Activated CD4-positive, alpha-beta T cell treated with anti-CD3 and anti-CD28 coated beads, Interleukin-10, Interleukin-2, amounts not matched to agents 100 ng/mL and 50 ng/mL, durations not matched to agents 16 hours and 8 hours (primary cell): ENCODE measurements around the gene CTLA4.

ENCODE experiments used
- DNase-seq: peaks from one replicate; pipeline ENCODE4 v3.0.0-alpha.2; 2020

The CTLA4 gene

GRCh38 chr2:203893401-203893800 is 25.8 kb downstream of the CTLA4 start:
- no peak for DNase-seq

GRCh38 chr2:203893840-203894239 is 26.3 kb downstream of the CTLA4 start:
- DNase-seq = peak; percentile 55

GRCh38 chr2:203894262-203894661 is 26.7 kb downstream of the CTLA4 start:
- peak; percentile 88 for DNase-seq

GRCh38 chr2:203897544-203897943 is 30.0 kb downstream of the CTLA4 start:
- no peak for DNase-seq

- DNase-seq = no peak
Measured at GRCh38 chr2:203898657-203899056, 31.1 kb downstream of the CTLA4 start.

DNA sequence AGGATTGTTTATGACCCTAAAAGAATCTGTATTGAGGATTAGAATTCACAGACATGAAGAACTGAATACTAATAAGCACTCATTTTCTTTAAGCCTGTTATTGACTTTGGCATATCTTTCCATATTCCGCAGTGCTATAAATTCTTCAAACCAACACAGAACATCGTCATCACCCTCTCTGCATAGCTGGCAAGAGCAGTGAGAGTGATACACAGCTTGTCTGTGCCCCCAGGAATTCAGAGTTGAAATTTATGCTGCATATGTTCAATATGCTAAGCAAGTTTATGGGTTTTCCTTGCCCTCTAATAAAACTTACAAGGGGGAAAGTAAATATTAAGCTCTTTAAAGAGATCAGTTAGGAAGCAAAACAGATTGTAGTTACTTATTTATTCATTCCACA is 32.7 kb downstream of the CTLA4 start:
- no peak for DNase-seq

GRCh38 chr2:203904022-203904421 is 36.5 kb downstream of the CTLA4 start:
- no peak for DNase-seq

GRCh38 chr2:203905656-203906055 is 38.1 kb downstream of the CTLA4 start:
- DNase-seq = no peak

DNA sequence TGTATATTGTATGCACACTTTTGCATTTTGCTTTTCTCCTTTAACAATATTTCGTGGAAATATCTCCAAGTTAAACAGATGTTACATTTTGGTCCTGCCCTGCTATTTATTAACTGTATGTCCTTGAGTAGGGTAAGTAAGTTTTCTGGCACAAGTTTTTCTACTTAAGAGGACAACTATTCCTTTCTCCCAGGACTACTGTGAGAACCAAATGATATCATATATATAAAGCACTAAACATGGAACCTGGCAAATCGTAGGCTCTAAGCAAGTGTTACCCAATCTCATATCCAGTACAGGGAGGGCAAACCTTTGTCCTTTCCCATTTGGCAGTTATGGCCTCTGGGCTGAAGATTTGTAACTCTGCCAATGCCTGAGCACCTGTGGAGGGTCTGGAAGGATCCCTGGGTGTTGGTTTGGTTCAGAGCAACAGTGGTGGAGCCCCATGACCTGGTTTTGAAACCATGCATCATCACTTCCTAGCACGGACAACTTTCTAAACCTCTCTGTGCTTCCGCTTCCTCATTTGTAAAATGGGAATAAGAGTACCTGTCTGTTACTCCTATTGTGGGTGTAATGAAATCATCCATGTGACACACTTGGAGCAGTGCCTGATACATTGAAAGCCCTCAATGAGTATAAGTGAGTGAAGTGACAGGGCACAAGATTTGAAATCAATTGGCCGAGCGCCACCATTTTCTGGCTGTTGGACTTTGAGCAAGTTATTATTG is 40.7 kb downstream of the CTLA4 start:
- DNase-seq = no peak

DNA sequence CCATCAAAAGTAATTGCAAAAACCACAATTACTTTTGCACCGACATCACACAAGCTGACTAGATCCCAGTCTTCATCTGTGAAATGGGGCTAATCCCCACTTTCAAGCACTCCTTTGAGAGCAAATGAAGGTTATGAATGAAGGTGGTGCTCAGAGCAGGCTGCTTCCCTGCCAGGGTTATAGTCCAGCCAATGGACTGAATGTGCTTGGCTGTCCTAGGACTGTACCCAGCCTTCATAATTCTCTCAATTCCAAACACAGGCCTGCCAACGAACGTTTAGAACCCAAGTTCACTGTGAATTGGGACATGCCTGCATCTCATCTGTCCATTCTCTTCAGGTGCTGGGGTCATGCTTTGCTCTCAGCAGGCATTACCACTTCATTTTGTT is 41.2 kb downstream of the CTLA4 start:
- no peak for DNase-seq

DNA sequence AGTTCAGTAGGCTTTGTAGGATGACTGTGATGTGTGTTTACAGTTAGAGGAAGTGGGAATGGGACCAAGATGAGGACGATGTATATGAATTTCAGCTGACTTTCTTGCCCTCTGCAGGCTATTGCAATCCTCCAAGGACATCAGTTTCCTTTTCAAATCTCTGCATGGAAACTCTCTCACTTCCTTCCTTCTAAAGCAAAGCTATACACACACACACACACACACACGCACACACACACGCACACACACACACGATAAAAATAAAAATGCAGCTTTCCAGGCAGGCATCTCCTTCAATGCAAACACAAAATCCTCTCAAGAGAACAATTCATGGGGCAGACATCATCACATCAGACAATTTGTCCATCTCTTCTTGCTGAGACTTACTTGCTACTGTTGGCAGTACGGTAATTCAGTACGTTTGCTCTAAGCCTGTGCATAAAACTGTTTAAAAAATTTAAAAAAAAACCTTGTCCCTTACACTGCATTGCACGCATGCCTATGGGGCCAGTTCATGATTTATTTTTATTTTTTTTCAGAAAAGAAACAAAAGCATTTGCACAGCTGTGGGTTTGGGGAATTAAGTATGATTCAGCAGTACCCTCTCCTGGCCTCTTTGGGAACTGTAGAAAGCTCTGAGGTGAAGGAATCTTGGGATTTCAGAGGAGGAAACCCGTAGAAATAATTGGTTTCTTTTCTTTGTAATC is 41.8 kb downstream of the CTLA4 start:
- peak; percentile 71 for DNase-seq

GRCh38 chr2:203909974-203910373 is 42.4 kb downstream of the CTLA4 start:
- peak; percentile 88 for DNase-seq

- DNase-seq = no peak
Measured at GRCh38 chr2:203913947-203914346, 46.4 kb downstream of the CTLA4 start.

GRCh38 chr2:203914546-203915182 is 47.1 kb downstream of the CTLA4 start:
- peak; percentile 59 for DNase-seq

GRCh38 chr2:203915256-203915655 is 47.7 kb downstream of the CTLA4 start:
- DNase-seq = no peak

- no peak for DNase-seq
Measured at GRCh38 chr2:203916756-203917155, 49.2 kb downstream of the CTLA4 start.

DNA sequence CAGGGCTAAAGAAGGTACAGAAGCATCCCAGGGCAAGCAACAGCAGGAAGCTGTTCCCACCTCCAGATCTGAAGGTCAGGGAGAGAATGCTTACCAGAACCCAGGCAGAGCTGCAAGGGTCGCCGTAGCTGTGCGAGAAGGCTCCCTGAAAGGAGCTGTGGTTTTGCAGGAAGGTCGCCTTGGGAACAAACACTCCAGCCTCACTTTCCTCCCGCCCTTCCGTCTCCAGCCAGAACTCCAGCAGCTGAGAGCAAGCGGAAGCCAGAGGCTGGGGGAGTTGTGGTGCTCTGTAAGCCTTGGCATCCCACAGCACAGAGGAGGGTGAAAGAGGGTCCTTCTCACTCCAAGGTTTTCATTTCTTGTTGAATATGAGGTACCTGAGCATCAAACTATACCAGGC is 50.7 kb downstream of the CTLA4 start:
- no peak for DNase-seq

GRCh38 chr2:203918839-203919238 is 51.3 kb downstream of the CTLA4 start:
- no peak for DNase-seq
